ENCODE results near the gene C4orf50.

GRCh38 chr4:5955201-5955821 is 62.9 kb downstream of the C4orf50 start:
- TF ChIP-seq CTCF (IDR thresholded peaks at IDR 0.05) = no peak
- no peak for TF ChIP-seq POLR2A (IDR thresholded peaks at IDR 0.05)
